NCI-H2107 treated with DMSO at 0.1 percent for 48 hours (cell line): Measurements from ENCODE around the gene FNTB.

Experiments used
- DNase-seq: peaks from one replicate; lab custom pipeline; 2025; ENCODE audit not compliant: unreplicated experiment; lab: John Stamatoyannopoulos, UW

Gene FNTB

GRCh38 chr14:65044596-65044959 lies 57.9 kb downstream of the FNTB start:
- DNase-seq: no peak

GRCh38 chr14:65045006-65045405 lies 58.3 kb downstream of the FNTB start:
- no peak for DNase-seq

- no peak for DNase-seq
These were observed 59.0 kb downstream of the FNTB start for GRCh38 chr14:65045709-65046108.

DNA sequence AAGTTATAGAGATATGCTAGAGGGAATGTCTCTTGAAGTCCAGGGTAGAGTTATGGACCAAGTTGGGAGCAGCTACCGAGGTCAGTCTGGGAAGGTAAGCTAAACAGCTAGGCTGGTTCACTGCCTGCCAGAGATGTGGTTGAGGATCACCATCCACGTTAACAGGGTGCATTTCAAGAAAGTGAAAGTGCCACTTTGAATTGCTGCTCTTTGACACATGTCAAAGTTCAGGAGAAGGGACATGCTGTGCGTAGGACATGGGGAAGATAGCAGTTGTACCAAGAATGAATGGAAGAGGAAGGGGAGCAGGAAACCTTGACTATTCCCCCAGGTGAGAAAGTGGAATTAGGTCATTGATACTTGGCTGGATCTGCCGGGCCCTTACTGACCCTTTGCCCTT lies 66.1 kb downstream of the FNTB start:
- DNase-seq: no peak

DNA sequence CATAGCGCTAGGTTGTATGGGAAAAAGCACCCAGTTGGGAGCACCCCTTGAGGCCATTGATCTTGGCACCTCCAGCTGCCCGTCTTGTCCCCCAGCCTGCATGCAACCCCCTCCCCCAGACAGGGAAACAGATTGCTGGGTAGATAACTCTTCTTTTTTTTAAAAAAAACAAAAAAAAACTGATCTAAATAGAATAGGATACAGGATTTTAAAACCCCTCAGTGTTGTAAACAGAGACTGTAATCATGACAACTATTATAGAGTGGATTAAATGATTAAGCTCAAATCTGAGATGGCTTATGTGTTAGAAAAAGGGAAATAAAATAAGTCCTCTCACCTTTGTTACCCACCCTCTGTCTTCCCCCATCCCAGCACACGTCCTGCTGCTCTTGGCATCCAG lies 66.8 kb downstream of the FNTB start:
- DNase-seq: peak; percentile 36

GRCh38 chr14:65054471-65055085 lies 67.9 kb downstream of the FNTB start:
- no peak for DNase-seq

DNA sequence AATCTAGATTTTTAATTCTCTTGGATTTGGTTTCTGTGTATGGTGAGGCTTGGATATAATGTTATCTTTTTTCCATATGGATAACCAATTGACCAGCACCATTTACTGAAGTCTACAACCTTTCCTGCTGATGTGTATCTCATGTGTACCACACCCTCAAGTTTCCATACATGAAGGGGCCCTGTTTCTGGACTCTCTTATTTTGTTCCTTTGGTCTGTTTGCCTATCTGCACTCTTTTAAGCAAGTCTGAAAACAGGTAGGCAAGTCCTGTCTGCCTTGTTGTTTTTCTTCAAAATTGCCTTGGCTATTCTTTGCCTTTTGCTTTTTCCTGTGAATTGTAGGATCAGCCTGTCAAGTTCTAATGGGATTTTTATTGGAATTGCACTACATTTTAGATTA lies 71.0 kb downstream of the FNTB start:
- no peak for DNase-seq

DNA sequence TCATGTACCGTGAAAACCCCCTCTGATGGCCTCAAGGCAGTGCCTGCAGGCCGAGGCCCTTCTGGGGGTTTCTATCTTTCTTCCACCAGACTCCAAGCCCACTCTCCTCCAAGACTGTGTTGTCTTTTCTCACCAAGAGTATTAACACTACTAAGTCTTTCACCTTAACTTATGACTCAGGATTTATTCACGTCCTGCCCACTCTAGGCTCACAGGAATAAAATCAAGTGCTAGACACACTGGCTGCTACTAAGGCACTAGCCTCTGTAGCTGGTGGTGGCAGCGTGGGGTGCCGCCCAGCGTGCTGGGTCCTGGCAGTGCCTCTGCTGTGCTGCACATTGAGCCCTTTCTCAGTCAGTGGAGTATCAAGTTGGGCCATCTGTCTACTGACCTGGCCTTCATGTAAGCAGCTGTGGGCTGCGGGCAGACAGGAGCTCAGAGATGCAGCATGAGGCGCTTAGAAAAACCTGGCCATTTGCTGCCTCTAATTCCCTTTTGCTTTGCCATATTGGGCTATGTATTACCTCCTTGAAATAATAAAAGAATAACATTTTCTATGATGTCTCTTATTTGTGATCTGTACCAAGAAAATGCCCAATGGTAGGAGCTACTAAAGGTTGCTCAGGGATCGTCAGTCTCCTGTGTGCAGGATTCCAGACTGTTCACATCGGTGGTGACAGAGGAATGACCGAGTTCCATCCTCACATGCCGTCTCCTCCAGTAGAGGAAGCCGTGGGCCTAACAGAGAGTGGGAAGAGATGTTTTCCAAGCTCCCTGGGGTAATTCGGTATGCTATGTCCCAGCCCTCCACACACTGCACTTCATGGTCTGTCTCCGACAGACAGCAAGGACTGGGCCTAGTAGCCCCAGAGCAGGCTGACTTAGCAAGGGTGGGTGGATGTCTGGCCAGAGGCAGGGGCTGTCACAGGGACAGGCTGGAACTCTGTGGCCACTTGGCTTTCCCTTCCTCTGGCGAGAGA lies 75.7 kb downstream of the FNTB start:
- DNase-seq: no peak

- no peak for DNase-seq
These were observed 79.0 kb downstream of the FNTB start for GRCh38 chr14:65065719-65066118.

DNA sequence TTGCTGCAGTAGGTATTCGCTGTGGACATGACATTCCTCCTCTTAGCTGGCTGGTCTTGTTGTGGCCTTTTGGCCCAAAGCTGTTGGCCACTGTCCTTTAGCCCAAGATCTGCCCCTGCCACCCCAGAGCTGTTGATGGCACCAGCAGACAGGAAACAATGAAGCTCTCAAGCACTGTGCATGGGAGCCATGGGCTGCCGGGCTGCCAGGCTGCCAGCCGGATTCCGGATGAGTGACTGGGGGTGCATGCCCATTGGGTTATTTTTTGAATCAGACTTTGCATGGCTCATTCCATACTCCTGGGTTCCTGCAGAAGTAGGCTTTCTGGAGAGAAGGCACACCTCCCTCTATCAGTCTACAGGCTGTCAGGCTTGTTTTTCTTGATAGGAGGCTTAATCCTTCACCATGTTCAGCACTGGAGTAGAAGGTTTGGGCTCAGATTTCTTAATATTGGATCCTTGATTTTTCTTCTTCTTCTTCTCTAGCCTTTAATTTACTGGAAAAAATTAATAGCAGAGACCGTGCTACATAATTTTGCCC lies 83.2 kb downstream of the FNTB start:
- DNase-seq: no peak

- DNase-seq: peak; percentile 95
These were observed 83.8 kb downstream of the FNTB start for GRCh38 chr14:65070471-65070976.

DNA sequence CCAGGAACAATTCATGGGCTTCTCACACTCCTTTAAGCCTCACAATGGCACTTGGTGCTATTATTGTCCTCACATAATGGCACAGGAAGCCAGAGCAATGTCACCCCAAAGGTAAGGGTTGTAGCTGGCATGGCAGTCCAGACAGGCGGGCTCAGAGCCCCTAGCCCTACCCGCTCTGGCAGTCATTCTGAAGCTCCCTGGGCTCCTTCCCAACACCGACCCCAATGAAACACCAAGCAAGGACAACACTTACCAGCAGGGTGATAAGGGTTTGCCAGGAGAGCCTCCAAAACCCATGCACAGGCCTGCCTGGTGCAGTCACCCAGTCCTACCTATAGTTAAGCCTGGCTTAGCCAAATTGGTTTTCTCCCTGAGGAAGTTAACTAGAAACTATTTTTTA lies 84.8 kb downstream of the FNTB start:
- DNase-seq: no peak

DNA sequence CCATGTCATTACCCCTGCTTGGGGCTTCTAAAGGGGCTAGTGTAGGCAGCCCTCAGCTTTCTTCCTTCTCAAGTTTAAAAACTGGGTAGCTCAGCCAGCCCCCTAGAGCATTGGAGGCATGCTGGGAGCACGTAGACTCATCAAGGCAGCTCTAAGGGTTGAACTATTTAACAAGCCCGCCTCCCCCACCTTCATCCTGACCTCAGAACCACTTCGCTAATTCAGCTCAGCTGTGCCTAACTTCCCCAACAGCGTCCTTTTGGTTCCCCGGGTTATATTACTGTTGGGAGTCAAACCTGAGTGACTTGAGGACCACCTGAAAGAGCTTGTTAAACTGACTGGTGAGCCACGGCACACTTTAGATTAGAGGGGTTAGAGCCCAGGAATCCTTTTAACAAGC lies 85.6 kb downstream of the FNTB start:
- DNase-seq: no peak

GRCh38 chr14:65072937-65073336 lies 86.2 kb downstream of the FNTB start:
- no peak for DNase-seq

DNA sequence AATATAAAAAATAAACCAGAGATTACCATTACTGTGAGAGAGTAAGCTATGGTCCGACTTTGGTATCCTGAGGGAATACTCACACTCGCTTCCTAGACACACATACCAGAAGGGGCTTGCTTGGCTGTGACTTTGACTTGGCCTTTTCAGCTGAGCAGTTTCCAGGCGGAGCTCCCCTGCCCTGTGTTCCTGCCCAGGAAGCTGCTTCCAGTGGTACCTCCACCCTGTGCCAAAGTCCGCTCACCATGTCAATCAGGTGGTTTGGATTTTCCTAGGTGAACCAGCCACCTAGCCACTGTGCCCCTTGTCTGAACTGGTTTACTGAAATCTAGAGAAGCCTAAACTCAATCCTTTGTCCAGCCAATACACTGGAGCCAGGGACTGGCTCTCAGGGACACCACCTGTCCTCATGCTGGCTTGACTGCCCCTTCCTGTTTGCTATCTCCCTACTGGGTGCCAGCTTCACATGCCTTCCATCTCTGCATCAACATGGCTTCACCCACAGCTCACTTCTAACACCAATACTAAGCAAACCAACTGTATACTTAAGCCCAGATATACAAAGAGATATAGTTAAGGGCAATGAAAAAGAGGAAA lies 87.0 kb downstream of the FNTB start:
- no peak for DNase-seq

- DNase-seq: no peak
These were observed 87.9 kb downstream of the FNTB start for GRCh38 chr14:65074449-65075150.

- no peak for DNase-seq
These were observed 89.1 kb downstream of the FNTB start for GRCh38 chr14:65075628-65076325.

DNA sequence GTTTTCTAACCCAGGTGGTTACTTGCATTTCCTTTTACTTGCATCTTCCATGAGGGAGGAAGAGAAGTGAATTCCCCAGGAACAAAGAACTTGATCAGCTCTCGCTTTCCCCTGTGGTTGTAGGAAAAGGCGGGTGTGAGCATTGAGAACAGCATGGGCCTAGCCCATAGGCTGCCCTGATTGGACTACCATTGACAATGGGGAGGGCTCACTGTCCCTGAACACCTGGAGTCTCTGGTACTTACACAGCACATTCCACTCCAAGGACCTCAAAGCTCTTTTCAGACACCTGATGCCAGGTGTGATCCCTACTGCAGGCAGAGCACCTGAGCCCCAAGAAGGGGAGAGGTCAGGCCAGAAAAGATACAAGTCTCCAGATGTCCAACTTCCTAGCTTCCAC lies 90.6 kb downstream of the FNTB start:
- DNase-seq: peak; percentile 88

GRCh38 chr14:65079201-65079600 lies 92.5 kb downstream of the FNTB start:
- DNase-seq: no peak

- no peak for DNase-seq
These were observed 93.1 kb downstream of the FNTB start for GRCh38 chr14:65079768-65080167.
